ENCODE results near the gene KRTCAP3. TPM values are rescaled to one million over a fixed set of nuclear protein-coding genes. Genes with fewer than 3 reads are reported as not detected.
"Not testable (repeated sequence)": the region's sequence is repeated elsewhere in the genome, so short reads cannot be mapped to it uniquely, and the experiment has no call there.

Gene KRTCAP3
- total RNA-seq, 2 experiments from 2014 or later, result 5.4 to 6.4 TPM

DNA sequence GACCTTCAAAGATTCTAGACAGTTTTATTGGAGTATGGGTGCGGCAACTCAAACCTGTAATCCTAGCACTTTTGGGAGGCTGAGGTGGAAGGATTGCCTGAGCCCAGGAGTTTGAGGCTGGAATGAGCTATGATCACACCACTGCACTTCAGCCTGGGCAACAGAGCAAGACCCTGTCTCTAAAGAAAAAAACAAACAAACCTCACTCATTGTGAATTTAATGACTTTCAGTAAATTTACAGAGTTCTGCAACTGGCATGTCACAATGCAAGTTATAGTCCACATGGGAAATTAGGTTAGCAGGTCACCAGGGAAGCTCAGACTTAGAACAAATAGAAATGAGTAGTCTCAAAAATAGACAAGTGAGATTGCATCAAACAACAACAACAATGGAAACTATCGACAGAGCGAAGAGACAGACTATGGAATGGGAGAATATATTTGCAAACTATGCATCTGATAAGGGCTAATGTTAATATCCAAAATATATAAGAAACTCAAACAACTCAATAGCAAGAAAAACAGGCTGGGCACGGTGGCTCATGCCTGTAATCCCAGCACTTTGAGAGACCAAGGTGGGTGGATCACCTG is 20.4 kb upstream of the KRTCAP3 start:
- H3K27me3 Mint-ChIP-seq, result no peaks in the 10 kb centered on the region
- ChIA-PET CTCF (interaction anchor here (0.6 to 2.0 kb wide), 2 partner anchors 8 to 47 kb away, joined by 3 to 10 read pairs; partner anchors contain the start of gene NRBP1), POLR2A (no interaction called here)
- intact Hi-C loops (cut with micrococcal nuclease), result no loop called here
- no peaks in the 10 kb centered on the region for H3K9me3 Mint-ChIP-seq
- H3K4me1 Mint-ChIP-seq (ENCODE audit: low read depth), result no peaks in the 10 kb centered on the region
- H3K36me3 Mint-ChIP-seq, result no peaks in the 10 kb centered on the region
- H3K27ac Mint-ChIP-seq, result no peak overlapping the region
- DNase-seq, result no peak
- no peak overlapping the region for H3K4me3 Mint-ChIP-seq

DNA sequence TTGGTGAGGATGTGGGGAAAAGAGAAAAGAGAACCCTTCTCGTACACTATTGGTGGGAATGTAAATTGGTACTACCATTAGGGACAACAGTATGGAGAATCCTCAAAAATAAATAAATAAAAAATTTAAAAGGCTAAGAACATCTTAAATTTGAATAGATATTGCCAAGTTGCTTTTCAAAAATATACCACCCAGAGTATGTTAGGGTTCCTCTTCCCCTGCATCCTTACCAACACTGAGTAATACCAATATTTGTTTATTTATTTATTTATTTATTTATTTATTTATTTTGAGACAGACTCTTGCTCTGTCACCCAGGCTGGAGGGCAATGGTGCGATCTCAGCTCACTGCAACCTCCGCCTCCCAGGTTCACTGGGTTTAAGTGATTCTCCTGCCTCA is 19.2 kb upstream of the KRTCAP3 start:
- H3K36me3 Mint-ChIP-seq, result no peaks in the 10 kb centered on the region
- H3K4me1 Mint-ChIP-seq (ENCODE audit: low read depth), result peaks cover 5% of the 10 kb centered on the region
- intact Hi-C loops (cut with micrococcal nuclease), result no loop called here
- DNase-seq, result no peak
- no peaks in the 10 kb centered on the region for H3K27me3 Mint-ChIP-seq
- POLR2A ChIA-PET, result no interaction called here
- H3K9me3 Mint-ChIP-seq, result no peaks in the 10 kb centered on the region
- CTCF ChIA-PET, result interaction anchor here (0.8 kb wide), 1 partner anchor 281 kb away, joined by 3 read pairs; no protein-coding TSS in a partner anchor
- no peak overlapping the region for H3K27ac Mint-ChIP-seq
- H3K4me3 Mint-ChIP-seq, result no peak overlapping the region

DNA sequence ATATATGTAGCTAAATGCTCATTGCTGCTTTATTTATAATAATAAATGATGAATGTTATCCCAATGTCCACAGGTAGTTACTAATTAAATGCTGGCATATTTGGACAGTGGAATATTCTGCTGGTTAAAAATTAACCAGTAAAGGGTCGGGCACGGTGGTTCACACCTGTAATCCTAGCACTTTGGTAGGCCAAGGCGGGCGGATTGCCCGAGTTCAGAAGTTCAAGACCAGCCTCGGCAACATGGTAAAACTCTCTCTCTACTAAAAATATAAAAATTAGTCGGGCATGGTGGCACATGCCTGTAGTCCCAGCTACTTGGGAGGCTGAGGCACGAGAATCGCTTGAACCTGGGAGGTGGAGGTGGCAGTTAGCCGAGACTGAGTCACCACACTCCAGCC is 17.1 kb upstream of the KRTCAP3 start:
- intact Hi-C loops (cut with micrococcal nuclease); H3K27me3 Mint-ChIP-seq; POLR2A ChIA-PET; H3K4me3 Mint-ChIP-seq; DNase-seq; CTCF ChIA-PET; H3K4me1 Mint-ChIP-seq (ENCODE audit: low read depth); H3K27ac Mint-ChIP-seq; H3K36me3 Mint-ChIP-seq; H3K9me3 Mint-ChIP-seq: not testable (repeated sequence)

DNA sequence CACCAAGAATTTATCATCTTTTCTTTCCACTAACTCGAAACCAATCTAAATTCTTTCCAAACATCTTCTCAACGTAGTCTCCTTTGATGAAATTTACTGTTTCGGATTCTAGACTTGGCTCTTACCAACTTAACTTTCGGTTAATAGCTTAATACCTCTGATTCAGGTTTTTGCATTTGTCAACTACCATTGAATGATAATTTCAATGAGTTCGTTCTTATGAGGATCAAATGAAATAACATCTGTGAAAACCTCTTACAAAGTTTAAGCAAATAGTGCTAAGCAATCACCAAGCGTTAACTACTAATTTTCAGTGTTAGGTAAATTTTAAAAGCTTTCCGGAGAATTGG is 14.3 kb upstream of the KRTCAP3 start:
- intact Hi-C loops (cut with micrococcal nuclease), result loop anchor here (1.0 to 2.0 kb wide), 6 partner anchors 19 to 255 kb away; partner anchors contain the start of genes CCDC121, GPN1, IFT172 and PPM1G
- ChIA-PET CTCF (interaction anchor here (1.0 to 6.4 kb wide), 4 partner anchors 19 to 255 kb away, joined by 3 to 53 read pairs (median 32); partner anchors contain the start of genes EIF2B4, PPM1G and SNX17), POLR2A (interaction anchor here (0.6 to 5.5 kb wide), 5 partner anchors 11 to 255 kb away, joined by 3 to 63 read pairs (median 6); partner anchors contain the start of genes GTF3C2, PPM1G and ZNF513)
- Mint-ChIP-seq H3K4me1 (ENCODE audit: low read depth) (peaks cover 30% of the 10 kb centered on the region), H3K27ac (peak overlapping the region; percentile 97), H3K27me3 (no peaks in the 10 kb centered on the region), H3K36me3 (peaks cover 8% of the 10 kb centered on the region), H3K9me3 (no peaks in the 10 kb centered on the region), H3K4me3 (peak overlapping the region; percentile 97)
- DNase-seq, result no peak

DNA sequence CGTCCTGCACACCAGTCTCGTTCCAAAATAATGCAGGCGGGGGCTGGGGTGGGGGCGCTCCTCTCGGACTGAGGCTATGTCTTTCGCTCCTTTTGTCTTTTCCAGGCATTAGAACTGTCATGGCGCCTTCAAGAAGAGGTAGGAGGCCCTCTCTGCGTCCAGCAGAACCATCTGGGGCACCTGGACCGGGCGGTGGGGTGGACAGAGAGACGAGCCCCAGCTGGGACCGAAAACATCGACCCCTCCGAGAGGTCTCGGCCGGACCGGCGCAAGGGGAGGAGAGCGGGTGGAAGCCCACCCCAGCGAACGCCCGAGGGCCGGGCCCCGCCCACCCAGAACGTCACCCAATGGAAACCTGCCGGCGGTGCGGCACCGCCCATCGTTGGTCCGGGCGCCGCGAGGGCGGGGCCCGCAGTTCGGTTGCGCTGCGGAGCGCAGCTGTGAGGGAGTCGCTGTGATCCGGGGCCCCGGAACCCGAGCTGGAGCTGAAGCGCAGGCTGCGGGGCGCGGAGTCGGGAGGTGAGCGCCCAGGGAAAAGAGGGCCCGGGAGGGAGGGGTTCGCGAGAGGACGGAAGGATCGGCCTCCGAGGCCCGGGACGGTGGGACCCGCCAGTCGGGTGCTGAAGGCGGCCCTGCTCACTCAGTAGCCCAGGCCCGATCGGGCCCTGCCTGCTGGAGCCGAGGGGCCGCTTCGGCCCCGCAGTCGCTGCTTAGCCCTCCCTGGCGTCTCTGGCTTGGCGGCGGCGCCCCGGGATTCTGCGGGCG is 13.8 kb upstream of the KRTCAP3 start, which contains the start of gene NRBP1:
TSS of gene NRBP1 (plus strand) at position 419 of the 765 bp plus-strand sequence. CDS start 4,643 bp downstream, outside the sequence.
- intact Hi-C loops (cut with micrococcal nuclease), result loop anchor here (1.0 to 2.0 kb wide), 6 partner anchors 19 to 255 kb away; partner anchors contain the start of genes CCDC121, GPN1, IFT172 and PPM1G
- peak within 1 kb of the TSS; percentile 98 for H3K27ac Mint-ChIP-seq
- ChIA-PET POLR2A (interaction anchor here (0.6 to 5.5 kb wide), 10 partner anchors 11 to 254 kb away, joined by 3 to 63 read pairs (median 4); partner anchors contain the start of genes GTF3C2, PPM1G and ZNF513), CTCF (interaction anchor here (1.0 to 6.4 kb wide), 7 partner anchors 8 to 254 kb away, joined by 3 to 53 read pairs (median 10); partner anchors contain the start of genes EIF2B4, PPM1G and SNX17)
- H3K36me3 Mint-ChIP-seq, result peaks cover 12% of the 10 kb centered on the region
- peaks cover 35% of the 10 kb centered on the region for H3K4me1 Mint-ChIP-seq (ENCODE audit: low read depth)
- H3K27me3 Mint-ChIP-seq, result no peaks in the 10 kb centered on the region
- H3K9me3 Mint-ChIP-seq, result no peaks in the 10 kb centered on the region
- peak; percentile 94 for DNase-seq
- H3K4me3 Mint-ChIP-seq, result peak within 1 kb of the TSS; percentile 99

DNA sequence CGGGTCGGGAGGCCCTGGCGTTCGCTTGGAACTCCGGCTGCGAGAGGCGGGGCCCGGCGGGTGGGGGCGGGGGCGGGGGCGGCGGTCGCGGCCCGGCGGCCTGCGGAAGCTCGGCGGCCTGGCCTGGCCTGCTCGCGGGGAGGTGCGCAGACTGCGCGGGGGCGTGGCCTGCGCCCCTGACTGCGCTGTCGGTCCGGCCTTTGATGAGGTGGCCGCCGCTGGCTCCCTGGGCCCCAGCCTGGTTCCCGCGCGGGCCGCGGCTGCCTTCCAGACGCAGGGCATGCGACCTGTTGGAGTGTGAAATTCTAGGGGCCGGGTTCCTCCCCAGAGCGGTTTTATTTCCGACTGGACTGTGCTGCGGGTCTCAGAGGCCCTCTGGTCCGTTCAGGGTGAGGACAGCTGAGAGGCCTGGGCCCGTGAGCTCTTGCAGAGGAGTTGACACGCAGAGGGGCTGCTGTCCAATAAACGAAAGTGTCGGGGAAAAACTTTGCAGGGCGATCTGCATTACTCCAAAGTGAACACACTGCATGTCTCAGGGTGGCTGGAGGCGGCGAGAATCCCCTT is 13.1 kb upstream of the KRTCAP3 start:
- Mint-ChIP-seq H3K36me3 (peaks cover 18% of the 10 kb centered on the region), H3K4me1 (ENCODE audit: low read depth) (peaks cover 35% of the 10 kb centered on the region)

DNA sequence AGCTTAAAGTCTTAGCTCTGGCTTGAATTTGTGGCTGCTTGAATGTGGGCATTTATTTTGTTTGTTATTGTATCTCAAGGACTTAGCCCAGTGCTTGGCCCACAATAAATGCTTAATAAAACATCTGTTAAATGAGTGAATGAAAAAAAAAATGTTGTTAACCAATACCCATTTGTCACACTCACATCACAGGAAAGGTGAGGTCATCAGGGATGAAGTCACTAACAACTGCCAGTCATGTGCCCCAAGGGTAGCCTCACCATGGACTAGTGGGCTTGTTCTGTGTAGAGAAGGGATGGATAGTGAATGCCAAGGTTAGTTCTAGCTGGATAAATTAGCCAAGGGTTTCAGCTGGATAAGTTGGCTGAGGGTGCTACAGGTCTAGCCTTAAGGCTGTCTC is 10.8 kb upstream of the KRTCAP3 start:
- peaks cover 36% of the 10 kb centered on the region for H3K36me3 Mint-ChIP-seq
- peak overlapping the region; percentile 59 for H3K4me3 Mint-ChIP-seq
- no peaks in the 10 kb centered on the region for H3K27me3 Mint-ChIP-seq
- ChIA-PET POLR2A (interaction anchor here (1.0 to 5.5 kb wide), 3 partner anchors 22 to 251 kb away, joined by 3 to 63 read pairs (median 3); partner anchors contain the start of gene PPM1G), CTCF (interaction anchor here (1.0 to 6.4 kb wide), 6 partner anchors 11 to 251 kb away, joined by 3 to 53 read pairs (median 10); partner anchors contain the start of genes EIF2B4, PPM1G and SNX17)
- DNase-seq, result peak; percentile 50
- no peaks in the 10 kb centered on the region for H3K9me3 Mint-ChIP-seq
- H3K4me1 Mint-ChIP-seq (ENCODE audit: low read depth), result peaks cover 35% of the 10 kb centered on the region
- H3K27ac Mint-ChIP-seq, result peak overlapping the region; percentile 98
- intact Hi-C loops (cut with micrococcal nuclease), result loop anchor here (2.0 to 10.0 kb wide), 2 partner anchors 51 to 217 kb away; partner anchors contain the start of genes ATRAID, CAD, SLC5A6 and ZNF513

More for the DNA sequence above, 13.1 kb upstream of the KRTCAP3 start:
- intact Hi-C loops (cut with micrococcal nuclease), result loop anchor here (1.0 to 2.0 kb wide), 6 partner anchors 20 to 254 kb away; partner anchors contain the start of genes CCDC121, GPN1, IFT172 and PPM1G
- DNase-seq, result peak; percentile 85
- no peaks in the 10 kb centered on the region for H3K27me3 Mint-ChIP-seq
- H3K27ac Mint-ChIP-seq, result peak overlapping the region; percentile 98
- H3K9me3 Mint-ChIP-seq, result no peaks in the 10 kb centered on the region
- ChIA-PET CTCF (interaction anchor here (1.1 to 6.4 kb wide), 7 partner anchors 9 to 254 kb away, joined by 3 to 53 read pairs (median 10); partner anchors contain the start of genes EIF2B4, PPM1G, SNX17 and ZNF513), POLR2A (interaction anchor here (0.7 to 5.5 kb wide), 10 partner anchors 17 to 200 kb away, joined by 3 to 63 read pairs (median 4); partner anchors contain the start of genes CCDC121, GPN1, GTF3C2 and PPM1G)
- peak overlapping the region; percentile 99 for H3K4me3 Mint-ChIP-seq

DNA sequence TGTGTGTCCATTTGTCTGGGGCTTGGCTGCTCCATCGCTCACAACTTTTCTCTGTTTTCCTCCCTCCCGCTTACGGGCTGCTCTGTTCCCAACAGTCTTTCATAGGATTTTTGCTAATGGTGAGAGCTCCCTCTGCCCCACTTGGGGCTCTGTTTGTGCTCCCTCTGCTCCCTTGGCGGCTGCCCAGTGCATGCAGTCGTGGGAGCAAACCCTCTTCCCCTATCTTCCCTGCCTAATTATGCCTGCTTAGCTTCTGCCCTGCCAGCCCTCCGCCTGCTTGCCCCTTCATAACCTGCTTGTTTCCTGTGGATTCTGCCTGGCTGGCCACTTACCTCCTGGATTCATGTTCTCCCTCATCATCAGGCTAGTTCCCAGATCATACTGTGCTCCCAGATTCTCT is 6.6 kb upstream of the KRTCAP3 start:
- peaks cover 22% of the 10 kb centered on the region for H3K4me1 Mint-ChIP-seq (ENCODE audit: low read depth)
- H3K27me3 Mint-ChIP-seq, result no peaks in the 10 kb centered on the region
- ChIA-PET CTCF (no interaction called here), POLR2A (no interaction called here)
- no peak overlapping the region for H3K27ac Mint-ChIP-seq
- DNase-seq, result no peak
- intact Hi-C loops (cut with micrococcal nuclease), result loop anchor here (10.0 kb wide), 1 partner anchor 221 kb away; the partner anchor contains the start of genes ATRAID, CAD and SLC5A6
- H3K36me3 Mint-ChIP-seq, result peaks cover 57% of the 10 kb centered on the region
- H3K4me3 Mint-ChIP-seq, result no peak overlapping the region
- no peaks in the 10 kb centered on the region for H3K9me3 Mint-ChIP-seq

DNA sequence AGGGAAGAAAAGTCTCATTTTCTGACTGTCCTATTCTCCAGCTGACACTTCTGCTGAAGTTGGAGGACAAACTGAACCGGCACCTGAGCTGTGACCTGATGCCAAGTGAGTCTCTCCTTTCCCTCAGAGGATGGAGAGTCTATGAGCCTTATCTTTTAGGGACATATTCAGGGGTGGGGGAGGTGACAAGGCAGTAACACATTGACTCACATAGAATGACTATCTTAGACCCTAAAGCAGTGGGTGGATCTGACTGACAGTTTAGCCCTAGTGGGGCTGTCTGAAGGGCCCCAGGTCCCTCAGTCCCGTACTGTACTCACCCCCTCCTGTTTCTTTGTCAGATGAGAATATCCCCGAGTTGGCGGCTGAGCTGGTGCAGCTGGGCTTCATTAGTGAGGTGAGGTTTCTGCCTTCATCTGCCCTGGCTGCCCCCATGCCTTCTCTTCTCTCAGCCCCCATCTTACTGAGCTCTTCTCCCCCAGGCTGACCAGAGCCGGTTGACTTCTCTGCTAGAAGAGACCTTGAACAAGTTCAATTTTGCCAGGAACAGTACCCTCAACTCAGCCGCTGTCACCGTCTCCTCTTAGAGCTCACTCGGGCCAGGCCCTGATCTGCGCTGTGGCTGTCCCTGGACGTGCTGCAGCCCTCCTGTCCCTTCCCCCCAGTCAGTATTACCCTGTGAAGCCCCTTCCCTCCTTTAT is 805 bp upstream of the KRTCAP3 start:
- H3K27me3 Mint-ChIP-seq, result no peaks in the 10 kb centered on the region
- H3K4me3 Mint-ChIP-seq, result no peak overlapping the region
- H3K9me3 Mint-ChIP-seq, result no peaks in the 10 kb centered on the region
- no peaks in the 10 kb centered on the region for H3K4me1 Mint-ChIP-seq (ENCODE audit: low read depth)
- H3K27ac Mint-ChIP-seq, result no peak overlapping the region
- intact Hi-C loops (cut with micrococcal nuclease), result no loop called here
- peaks cover 43% of the 10 kb centered on the region for H3K36me3 Mint-ChIP-seq
- ChIA-PET CTCF (no interaction called here), POLR2A (no interaction called here)
- no peak for DNase-seq

DNA sequence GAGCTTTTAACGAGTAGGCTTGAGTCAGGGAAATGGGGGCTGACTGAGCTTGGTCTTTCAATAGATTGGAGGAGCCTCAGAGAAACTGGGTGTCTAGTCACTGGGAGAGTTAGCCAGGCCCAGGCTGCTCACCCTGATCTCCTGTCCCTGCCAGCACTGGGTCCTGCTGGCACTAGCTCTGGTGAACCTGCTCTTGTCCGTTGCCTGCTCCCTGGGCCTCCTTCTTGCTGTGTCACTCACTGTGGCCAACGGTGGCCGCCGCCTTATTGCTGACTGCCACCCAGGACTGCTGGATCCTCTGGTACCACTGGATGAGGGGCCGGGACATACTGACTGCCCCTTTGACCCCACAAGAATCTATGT is 720 bp downstream of the KRTCAP3 start:
- no peaks in the 10 kb centered on the region for H3K4me1 Mint-ChIP-seq (ENCODE audit: low read depth)
- no peaks in the 10 kb centered on the region for H3K27me3 Mint-ChIP-seq
- POLR2A ChIA-PET, result no interaction called here
- H3K27ac Mint-ChIP-seq, result no peak overlapping the region
- peaks cover 35% of the 10 kb centered on the region for H3K36me3 Mint-ChIP-seq
- no peaks in the 10 kb centered on the region for H3K9me3 Mint-ChIP-seq
- intact Hi-C loops (cut with micrococcal nuclease), result no loop called here
- CTCF ChIA-PET, result no interaction called here
- DNase-seq, result no peak
- H3K4me3 Mint-ChIP-seq, result peak overlapping the region; percentile 9

DNA sequence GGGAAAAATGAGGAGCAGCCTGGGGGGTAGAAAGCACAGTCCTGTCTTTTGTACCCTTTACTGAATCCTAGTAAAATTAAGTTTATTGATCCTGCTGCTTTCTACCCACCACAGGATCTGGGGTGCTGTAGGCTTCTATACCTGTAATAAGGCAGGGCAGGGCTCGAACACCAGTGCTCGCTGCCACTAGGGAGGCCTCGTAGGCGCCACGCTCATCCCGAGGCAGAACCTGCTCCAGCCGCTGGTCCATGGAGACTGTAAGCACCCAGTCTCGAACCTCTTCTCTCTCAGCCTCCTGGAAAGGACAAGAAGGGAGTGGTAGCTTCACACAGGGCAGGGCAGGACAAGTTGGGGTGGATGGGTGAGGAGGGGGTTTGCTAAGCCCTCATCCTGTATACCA is 3.0 kb downstream of the KRTCAP3 start:
- intact Hi-C loops (cut with micrococcal nuclease), result no loop called here
- POLR2A ChIA-PET, result interaction anchor here (1.1 kb wide), 1 partner anchor 16 kb away, joined by 3 read pairs; no protein-coding TSS in a partner anchor
- Mint-ChIP-seq H3K4me1 (ENCODE audit: low read depth) (no peaks in the 10 kb centered on the region), H3K27me3 (no peaks in the 10 kb centered on the region), H3K36me3 (peaks cover 24% of the 10 kb centered on the region), H3K27ac (no peak overlapping the region), H3K9me3 (no peaks in the 10 kb centered on the region), H3K4me3 (no peak overlapping the region)
- no peak for DNase-seq
- CTCF ChIA-PET, result interaction anchor here (0.6 to 1.1 kb wide), 2 partner anchors 15 to 166 kb away, joined by 3 read pairs; no protein-coding TSS in a partner anchor

All from activated CD4-positive, alpha-beta memory T cell treated with anti-CD3 and anti-CD28 coated beads for 36 hours (primary cell).